GM23338 (cell line): ENCODE measurements around the gene MEF2A.

Experiments
- CREB1 ChIP-seq: fragments of 250-450 bp; sonication (Bioruptor Pico); IDR thresholded peaks from 2 replicates; pipeline ENCODE4 v1.5.0; 2020; ENCODE audit warnings: low read depth, mild to moderate bottlenecking, moderate library complexity
- CTCF ChIP-seq, 2 experiments: fragments of 200-600 bp in 1 of 2; sonication (generic) in 1 of 2; conservative IDR thresholded peaks; 2 replicates each; pipeline versions ENCODE4 v1.5.1 to v1.6.1; 2016 to 2017; ENCODE audit warnings: antibody characterized with exemption in 2 of 2, low read depth in 2 of 2, mild to moderate bottlenecking in 2 of 2, moderate library complexity in 1 of 2
- ETS1 ChIP-seq: IDR thresholded peaks from 2 replicates; pipeline ENCODE4 v1.6.1; 2016; ENCODE audit warnings: antibody characterized with exemption
- EZH2 ChIP-seq: fragments of 200-600 bp; sonication (generic); IDR thresholded peaks from one replicate; pipeline ENCODE4 v1.8.0; 2017; ENCODE audit warnings: antibody characterized with exemption, mild to moderate bottlenecking, low read depth; ENCODE audit not compliant: unreplicated experiment
- EZH2phosphoT487 ChIP-seq: fragments of 200-600 bp; sonication (generic); IDR thresholded peaks from one replicate; pipeline ENCODE4 v1.8.1; 2018; ENCODE audit warnings: antibody characterized with exemption; ENCODE audit not compliant: unreplicated experiment
- JUNB ChIP-seq: IDR thresholded peaks from one replicate; pipeline ENCODE4 v1.6.1; 2016; ENCODE audit warnings: antibody characterized with exemption; ENCODE audit not compliant: unreplicated experiment
- NANOG ChIP-seq: IDR thresholded peaks from 2 replicates; pipeline ENCODE4 v1.6.1; 2016; ENCODE audit warnings: antibody characterized with exemption, borderline replicate concordance
- POLR2AphosphoS5 ChIP-seq: IDR thresholded peaks from 2 replicates; pipeline ENCODE4 v1.6.1; 2016; ENCODE audit warnings: antibody characterized with exemption, low read depth
- REST ChIP-seq: IDR thresholded peaks from one replicate; pipeline ENCODE4 v1.6.1; 2018; ENCODE audit warnings: antibody characterized with exemption; ENCODE audit not compliant: unreplicated experiment
- STAT1 ChIP-seq: IDR thresholded peaks from one replicate; pipeline ENCODE4 v1.6.1; 2016; ENCODE audit warnings: antibody characterized with exemption; ENCODE audit not compliant: unreplicated experiment
- ZNF114 ChIP-seq: fragments of 250-450 bp; sonication (Bioruptor Pico); IDR thresholded peaks from 2 replicates; pipeline ENCODE4 v1.5.0; 2020; ENCODE audit warnings: mild to moderate bottlenecking, moderate library complexity
- ZNF331 ChIP-seq: fragments of 250-450 bp; sonication (Bioruptor Pico); IDR thresholded peaks from 2 replicates; pipeline ENCODE4 v1.5.0; 2020; ENCODE audit warnings: low read depth, mild to moderate bottlenecking, moderate library complexity
- ZNF462 ChIP-seq: fragments of 250-450 bp; sonication (Bioruptor Pico); IDR thresholded peaks from 2 replicates; pipeline ENCODE4 v1.5.0; 2020; ENCODE audit warnings: mild to moderate bottlenecking, moderate library complexity

GRCh38 chr15:99677540-99678134, 111.9 kb downstream of the MEF2A start:
- TF ChIP-seq CTCF (conservative IDR thresholded peaks at IDR 0.05; ENCODE audit: low read depth in 2 of 2) (no peak), EZH2 (no peak), POLR2AphosphoS5 (no peak), EZH2phosphoT487 (no peak), NANOG (no peak), CREB1 (CRISPR knock-in tag) (no peak), REST (no peak), ZNF462 (CRISPR knock-in tag) (no peak), JUNB (no peak), ZNF331 (CRISPR knock-in tag) (no peak), ETS1 (no peak), ZNF114 (CRISPR knock-in tag) (no peak), STAT1 (no peak)
